ENCODE measurements around the gene NFIB.

The NFIB gene

DNA sequence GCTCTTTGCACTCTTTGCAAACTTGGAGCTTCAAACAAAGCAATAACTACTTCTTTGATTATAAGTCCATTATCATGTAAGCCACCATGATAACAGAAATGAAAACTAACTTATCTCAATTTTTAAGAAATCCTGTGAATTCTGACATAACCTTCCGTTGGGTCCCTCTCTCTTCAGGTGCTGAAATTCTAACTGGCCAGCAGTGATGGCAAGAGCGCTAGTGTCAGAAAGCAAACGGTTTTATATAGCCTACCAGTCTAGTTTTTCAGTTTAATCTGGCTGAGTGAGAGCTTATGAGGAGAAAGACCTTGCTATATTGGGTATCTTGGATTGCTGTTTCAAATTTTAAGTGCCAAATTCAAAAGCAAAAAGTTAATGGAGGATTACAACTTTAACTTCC is 13.4 kb downstream of the NFIB start:
- no peak overlapping the region for H3K4me3 ChIP-seq (replicated peaks; ENCODE audit: low read depth, low read length)
- H3K36me3 ChIP-seq (ENCODE audit: control insufficient read depth, insufficient read depth, low read length) = no peaks in the 10 kb centered on the region
- TF ChIP-seq, protein P1, sequence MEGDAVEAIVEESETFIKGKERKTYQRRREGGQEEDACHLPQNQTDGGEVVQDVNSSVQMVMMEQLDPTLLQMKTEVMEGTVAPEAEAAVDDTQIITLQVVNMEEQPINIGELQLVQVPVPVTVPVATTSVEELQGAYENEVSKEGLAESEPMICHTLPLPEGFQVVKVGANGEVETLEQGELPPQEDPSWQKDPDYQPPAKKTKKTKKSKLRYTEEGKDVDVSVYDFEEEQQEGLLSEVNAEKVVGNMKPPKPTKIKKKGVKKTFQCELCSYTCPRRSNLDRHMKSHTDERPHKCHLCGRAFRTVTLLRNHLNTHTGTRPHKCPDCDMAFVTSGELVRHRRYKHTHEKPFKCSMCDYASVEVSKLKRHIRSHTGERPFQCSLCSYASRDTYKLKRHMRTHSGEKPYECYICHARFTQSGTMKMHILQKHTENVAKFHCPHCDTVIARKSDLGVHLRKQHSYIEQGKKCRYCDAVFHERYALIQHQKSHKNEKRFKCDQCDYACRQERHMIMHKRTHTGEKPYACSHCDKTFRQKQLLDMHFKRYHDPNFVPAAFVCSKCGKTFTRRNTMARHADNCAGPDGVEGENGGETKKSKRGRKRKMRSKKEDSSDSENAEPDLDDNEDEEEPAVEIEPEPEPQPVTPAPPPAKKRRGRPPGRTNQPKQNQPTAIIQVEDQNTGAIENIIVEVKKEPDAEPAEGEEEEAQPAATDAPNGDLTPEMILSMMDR (IDR thresholded peaks at IDR 0.05; ENCODE audit: insufficient read depth, low read length, poor library complexity, severe bottlenecking) = no peak
- DNase-seq (ENCODE audit: extremely low read depth, insufficient read length) = no peak
- H3K27me3 ChIP-seq (replicated peaks; ENCODE audit: control insufficient read depth, insufficient read depth, low read length) = no peaks in the 10 kb centered on the region

GRCh38 chr9:14300040-14300439 is 13.9 kb downstream of the NFIB start:
- Histone ChIP-seq H3K36me3 (ENCODE audit: control insufficient read depth, insufficient read depth, low read length) (no peaks in the 10 kb centered on the region), H3K27me3 (replicated peaks; ENCODE audit: control insufficient read depth, insufficient read depth, low read length) (no peaks in the 10 kb centered on the region), H3K4me3 (replicated peaks; ENCODE audit: low read depth, low read length) (no peak overlapping the region)
- DNase-seq (ENCODE audit: extremely low read depth, insufficient read length) = no peak
- TF ChIP-seq, protein P1 (IDR thresholded peaks at IDR 0.05; ENCODE audit: insufficient read depth, low read length, poor library complexity, severe bottlenecking) = no peak

DNA sequence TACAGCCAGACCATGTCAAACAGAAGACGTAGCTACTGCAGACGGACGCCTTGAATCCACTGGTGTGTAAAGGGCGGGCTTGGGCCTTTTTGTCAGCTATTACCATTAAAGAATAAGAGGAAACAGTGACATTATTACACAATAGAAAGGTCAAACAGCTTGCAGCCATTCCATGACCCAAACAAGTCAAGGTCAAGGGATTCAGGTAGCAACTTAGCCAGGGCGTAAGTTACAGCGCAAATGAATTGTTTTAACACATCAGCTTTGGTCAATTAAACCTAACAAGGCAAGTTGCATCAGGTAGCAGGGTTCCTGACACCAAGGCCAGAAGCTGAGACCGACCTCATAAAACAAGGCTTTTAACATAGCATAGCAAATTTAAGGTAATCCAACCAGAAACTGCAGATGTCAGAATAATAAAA is 15.3 kb downstream of the NFIB start:
- Histone ChIP-seq H3K36me3 (ENCODE audit: control insufficient read depth, insufficient read depth, low read length) (no peaks in the 10 kb centered on the region), H3K4me3 (replicated peaks; ENCODE audit: low read depth, low read length) (no peak overlapping the region), H3K27me3 (replicated peaks; ENCODE audit: control insufficient read depth, insufficient read depth, low read length) (no peaks in the 10 kb centered on the region)
- TF ChIP-seq, protein P1 (IDR thresholded peaks at IDR 0.05; ENCODE audit: insufficient read depth, low read length, poor library complexity, severe bottlenecking) = no peak
- DNase-seq (ENCODE audit: extremely low read depth, insufficient read length) = no peak

DNA sequence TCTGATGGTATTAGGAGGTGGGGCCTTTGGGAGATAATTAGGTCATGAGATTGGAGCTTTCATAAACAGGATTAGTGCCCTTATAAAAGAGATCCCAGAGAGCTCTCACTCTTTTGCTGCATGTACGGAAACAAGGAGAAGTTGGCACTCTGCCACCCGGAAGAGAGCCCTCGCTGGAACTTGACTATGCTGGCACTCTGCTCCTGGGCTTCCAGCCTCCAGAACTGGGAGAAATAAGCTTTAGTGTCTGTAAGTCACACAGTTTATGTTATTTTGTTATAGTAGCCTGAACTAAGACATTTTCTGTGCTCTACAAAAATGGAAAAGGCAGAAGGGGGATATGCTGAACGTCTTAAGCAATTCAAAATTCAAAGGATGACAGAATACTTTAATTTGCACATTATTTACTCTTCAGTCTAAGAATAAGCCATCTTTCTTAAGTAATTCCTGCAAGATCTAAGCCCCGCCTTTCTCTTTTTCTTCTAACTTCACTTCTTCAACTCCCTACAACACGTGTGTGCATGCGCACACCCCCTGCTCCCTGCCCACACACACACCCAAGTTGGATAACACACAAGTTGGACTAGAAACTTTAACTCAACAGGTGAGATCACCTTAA is 17.3 kb downstream of the NFIB start:
- Histone ChIP-seq H3K27me3 (replicated peaks; ENCODE audit: control insufficient read depth, insufficient read depth, low read length) (no peaks in the 10 kb centered on the region), H3K4me3 (replicated peaks; ENCODE audit: low read depth, low read length) (no peak overlapping the region), H3K36me3 (ENCODE audit: control insufficient read depth, insufficient read depth, low read length) (no peaks in the 10 kb centered on the region)
- TF ChIP-seq, protein P1 (IDR thresholded peaks at IDR 0.05; ENCODE audit: insufficient read depth, low read length, poor library complexity, severe bottlenecking) = no peak
- DNase-seq (ENCODE audit: extremely low read depth, insufficient read length) = no peak

DNA sequence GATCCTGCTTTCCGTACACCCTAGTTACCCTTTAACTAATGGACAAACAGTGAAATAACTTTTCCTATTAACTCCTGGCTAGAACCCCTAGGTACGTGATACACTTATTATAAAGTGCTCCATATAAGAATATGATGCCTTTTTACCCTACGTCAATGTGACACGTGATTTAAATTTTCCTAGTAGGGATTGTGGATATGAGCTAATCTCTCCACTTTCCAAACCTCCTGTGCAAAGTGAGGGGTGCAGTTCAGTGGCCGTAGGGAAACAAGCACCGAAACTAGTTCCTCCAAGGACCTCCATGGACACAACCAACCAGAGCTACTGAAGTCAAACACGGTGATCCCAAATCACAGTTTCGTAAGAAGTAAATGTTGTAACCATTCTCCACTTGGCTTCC is 19.3 kb downstream of the NFIB start:
- no peak for DNase-seq (ENCODE audit: extremely low read depth, insufficient read length)
- TF ChIP-seq, protein P1 (IDR thresholded peaks at IDR 0.05; ENCODE audit: insufficient read depth, low read length, poor library complexity, severe bottlenecking) = no peak
- no peaks in the 10 kb centered on the region for H3K36me3 ChIP-seq (ENCODE audit: control insufficient read depth, insufficient read depth, low read length)
- no peaks in the 10 kb centered on the region for H3K27me3 ChIP-seq (replicated peaks; ENCODE audit: control insufficient read depth, insufficient read depth, low read length)
- no peak overlapping the region for H3K4me3 ChIP-seq (replicated peaks; ENCODE audit: low read depth, low read length)

DNA sequence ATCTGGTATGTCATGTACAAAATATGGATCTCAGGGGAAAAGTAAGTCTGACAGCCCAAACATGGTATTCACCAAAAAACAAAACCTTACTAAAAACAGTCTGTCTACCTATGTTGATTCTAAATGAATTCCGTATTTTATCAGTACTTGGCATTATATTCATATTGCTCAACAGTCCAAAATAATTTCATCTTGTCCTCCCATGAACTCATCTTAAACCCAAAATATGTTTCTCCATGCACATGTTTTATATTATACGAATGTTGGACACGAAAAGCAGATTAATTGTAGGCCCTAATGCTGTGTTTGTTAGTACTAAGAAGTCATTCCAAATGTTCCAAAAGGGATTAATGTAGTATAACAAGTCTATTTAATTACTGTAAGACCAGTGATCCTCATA is 20.1 kb downstream of the NFIB start:
- TF ChIP-seq, protein P1 (IDR thresholded peaks at IDR 0.05; ENCODE audit: insufficient read depth, low read length, poor library complexity, severe bottlenecking) = no peak
- no peak for DNase-seq (ENCODE audit: extremely low read depth, insufficient read length)

More for the DNA sequence above, 20.1 kb downstream of the NFIB start:
- no peaks in the 10 kb centered on the region for H3K27me3 ChIP-seq (replicated peaks; ENCODE audit: control insufficient read depth, insufficient read depth, low read length)
- no peaks in the 10 kb centered on the region for H3K36me3 ChIP-seq (ENCODE audit: control insufficient read depth, insufficient read depth, low read length)
- H3K4me3 ChIP-seq (replicated peaks; ENCODE audit: low read depth, low read length) = no peak overlapping the region
